GM19035 (cell line): ENCODE data around the gene SHISA2.

Source experiments
- ATAC-seq: cut with Tn5 transposase; IDR thresholded peaks from one replicate; pipeline ENCODE4 v1.9.1; 2021; ENCODE audit not compliant: unreplicated experiment

SHISA2 gene

DNA sequence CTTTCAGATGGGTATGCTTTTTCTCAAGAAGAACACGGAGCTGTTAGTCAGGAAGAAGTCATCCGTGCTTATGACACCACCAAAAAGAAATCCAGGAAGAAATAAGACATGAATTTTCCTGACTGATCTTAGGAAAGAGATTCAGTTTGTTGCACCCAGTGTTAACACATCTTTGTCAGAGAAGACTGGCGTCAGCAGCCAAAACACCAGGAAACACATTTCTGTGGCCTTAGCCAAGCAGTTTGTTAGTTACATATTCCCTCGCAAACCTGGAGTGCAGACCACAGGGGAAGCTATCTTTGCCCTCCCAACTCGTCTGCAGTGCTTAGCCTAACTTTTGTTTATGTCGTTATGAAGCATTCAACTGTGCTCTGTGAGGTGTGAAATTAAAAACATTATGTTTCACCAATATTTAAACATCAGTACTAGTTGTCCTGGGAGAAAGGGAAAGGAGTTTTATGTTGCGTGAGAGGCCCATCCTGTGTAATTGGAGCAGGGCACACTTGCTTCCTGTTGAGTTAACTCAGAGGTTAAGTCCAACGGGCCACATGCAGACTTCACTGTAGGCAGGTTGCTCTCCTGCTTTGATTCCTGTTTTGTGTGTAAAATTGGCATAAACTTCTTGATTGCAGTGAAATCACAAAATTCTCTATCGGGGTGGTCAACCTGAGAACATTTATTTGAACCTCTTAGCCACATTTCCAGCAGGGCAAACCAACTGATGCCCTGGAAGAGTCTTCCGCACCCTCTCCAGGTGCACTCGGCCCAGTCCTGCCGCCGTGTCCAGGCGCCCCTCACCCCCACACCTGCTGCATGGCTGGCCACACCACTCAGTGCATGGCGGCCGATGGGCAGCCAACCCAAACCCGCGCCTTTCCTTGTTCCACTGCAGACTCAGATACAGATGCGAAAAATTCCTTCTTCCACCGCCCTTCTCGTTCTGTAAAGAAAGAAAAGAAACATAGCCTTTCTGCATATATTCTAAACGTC lies 31.6 kb downstream of the SHISA2 start:
- no peak for ATAC-seq

GRCh38 chr13:26019251-26019650 lies 32.6 kb downstream of the SHISA2 start:
- no peak for ATAC-seq

GRCh38 chr13:26017932-26018665 lies 33.7 kb downstream of the SHISA2 start:
- ATAC-seq, result no peak

DNA sequence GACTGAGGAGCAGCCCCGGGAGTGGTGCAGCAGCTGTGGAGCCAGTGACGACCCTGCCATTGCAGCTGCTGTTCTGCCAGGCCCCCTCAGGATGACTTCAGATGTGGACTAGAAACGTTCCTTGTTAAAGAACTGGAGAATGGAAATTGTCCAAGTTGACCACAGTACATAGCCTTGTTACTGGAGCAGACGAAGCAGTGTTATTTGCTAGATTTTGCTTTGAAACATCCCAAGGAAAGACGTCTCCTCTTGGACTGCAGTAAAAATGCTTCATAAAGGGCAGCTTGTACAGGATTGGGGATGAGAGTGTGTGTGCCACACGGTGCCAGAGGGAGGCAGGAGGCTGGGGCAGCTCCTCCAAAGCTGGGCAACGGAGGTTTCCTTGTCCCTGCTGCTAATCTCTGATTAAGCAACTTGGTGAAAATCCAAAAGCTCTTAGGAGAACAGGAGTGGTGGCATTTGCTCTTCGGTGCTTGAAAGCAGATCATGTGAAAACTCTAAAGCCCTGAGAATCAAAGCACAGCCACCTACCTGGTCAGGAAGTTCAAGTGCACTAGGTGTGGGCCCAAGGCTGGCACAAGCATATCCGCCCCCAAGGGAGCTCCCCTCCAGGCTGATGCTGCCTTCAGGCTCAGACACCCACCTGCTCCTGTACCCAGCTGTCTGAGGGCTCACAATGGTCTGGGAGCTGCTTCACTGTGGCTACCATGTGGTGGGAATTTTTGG lies 34.5 kb downstream of the SHISA2 start:
- no peak for ATAC-seq

GRCh38 chr13:26016189-26016588 lies 35.6 kb downstream of the SHISA2 start:
- ATAC-seq, result no peak

DNA sequence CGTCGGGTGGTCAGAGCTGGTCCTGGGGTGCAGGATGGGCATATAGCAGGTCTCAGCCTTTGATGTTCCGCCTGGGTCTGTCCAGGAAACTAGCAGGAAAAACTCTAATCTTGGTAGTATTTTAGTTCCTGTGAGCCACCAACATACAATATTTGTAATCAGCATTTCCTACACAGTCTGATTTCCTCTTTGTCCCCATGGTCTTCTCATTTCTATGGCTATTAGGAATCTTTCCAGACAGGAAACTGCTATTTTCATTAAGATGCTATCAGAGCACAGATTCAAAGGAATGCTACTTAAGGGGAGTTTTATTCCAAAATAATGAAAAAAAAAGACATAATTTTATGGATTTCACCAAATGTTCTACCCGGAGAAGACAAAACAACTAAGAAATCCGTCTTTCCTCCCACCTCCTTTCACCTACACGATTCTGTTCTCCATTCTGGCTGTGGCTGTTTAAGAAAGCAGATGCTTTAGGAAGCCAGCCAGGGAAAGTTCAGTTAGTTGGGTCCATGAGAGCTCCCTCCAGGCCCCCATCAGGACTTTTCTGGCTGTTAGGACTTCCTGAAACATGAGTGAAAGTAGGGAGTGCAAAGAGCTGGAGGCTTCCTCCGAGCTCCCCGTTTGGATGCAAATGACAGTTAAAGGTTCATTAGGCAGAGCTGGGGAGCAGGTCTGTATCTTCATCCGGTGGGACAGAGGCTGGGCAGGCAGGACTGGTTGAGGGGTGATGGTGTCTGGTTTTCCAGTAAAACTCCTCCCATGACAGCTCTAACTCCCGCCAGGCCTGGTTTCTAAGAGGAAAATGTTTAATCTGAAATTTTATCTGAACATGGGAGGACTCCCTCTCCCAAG lies 36.3 kb downstream of the SHISA2 start:
- ATAC-seq, result no peak

DNA sequence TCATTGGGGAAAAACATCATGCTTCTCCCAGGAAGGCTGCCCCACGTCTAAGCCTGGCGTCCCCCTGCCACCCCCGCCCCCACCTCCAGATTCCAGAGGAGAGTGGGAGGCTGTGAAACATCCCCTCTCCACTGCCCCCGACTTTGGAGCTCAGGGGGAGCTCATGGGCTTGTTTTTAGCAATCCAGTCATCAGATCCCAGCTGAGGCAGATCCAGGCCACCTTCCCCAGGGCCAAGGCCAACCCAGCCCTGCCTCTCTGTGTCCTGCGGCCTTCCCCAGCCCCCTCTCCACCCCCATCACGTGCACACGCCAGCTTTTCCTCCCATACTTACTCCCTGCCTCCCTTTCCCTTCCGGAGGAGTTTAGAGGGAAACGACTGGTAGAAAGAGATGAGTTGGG lies 38.8 kb downstream of the SHISA2 start:
- no peak for ATAC-seq

GRCh38 chr13:26011996-26012821 lies 39.6 kb downstream of the SHISA2 start:
- ATAC-seq, result no peak

DNA sequence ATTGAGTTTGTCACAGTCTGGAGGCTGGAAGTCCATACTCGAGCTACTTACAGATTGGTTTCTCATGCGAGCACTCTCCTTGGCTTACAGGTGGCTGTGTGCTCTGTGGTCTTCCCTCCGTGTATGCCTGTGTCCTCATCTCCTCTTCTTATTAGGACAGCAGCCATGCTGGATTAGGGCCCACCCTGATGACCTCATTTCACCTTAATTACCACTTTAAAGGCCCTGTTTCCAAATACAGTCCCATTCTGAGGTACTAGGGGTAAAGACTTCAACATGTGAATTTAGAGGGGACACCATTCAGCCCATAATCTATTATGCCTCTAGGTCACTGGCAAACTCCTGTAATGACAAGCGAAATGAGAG lies 40.6 kb downstream of the SHISA2 start:
- ATAC-seq, result no peak

- ATAC-seq, result no peak
Measured at GRCh38 chr13:26010487-26011207, 41.2 kb downstream of the SHISA2 start.

- ATAC-seq, result no peak
Measured at GRCh38 chr13:26007261-26008125, 44.3 kb downstream of the SHISA2 start.
